ENCODE data around the gene LGALS8.
"Not testable (repeated sequence)": the region's sequence is repeated elsewhere in the genome, so short reads cannot be mapped to it uniquely, and the experiment has no call there.

The LGALS8 gene

GRCh38 chr1:236540813-236541465 lies 17.2 kb downstream of the LGALS8 start:
- DNase-seq (ENCODE audit: low read depth in 2 of 2), result no peak

GRCh38 chr1:236541710-236542109 lies 17.9 kb downstream of the LGALS8 start:
- no peak for DNase-seq (ENCODE audit: low read depth in 2 of 2)

- DNase-seq (ENCODE audit: low read depth in 2 of 2), result no peak
These were observed 19.4 kb downstream of the LGALS8 start for GRCh38 chr1:236543065-236543669.

GRCh38 chr1:236545621-236546169 lies 21.9 kb downstream of the LGALS8 start:
- DNase-seq (ENCODE audit: low read depth in 2 of 2), result no peak

- DNase-seq (ENCODE audit: low read depth in 2 of 2), result no peak
These were observed 24.7 kb downstream of the LGALS8 start for GRCh38 chr1:236548452-236548851.

- DNase-seq (ENCODE audit: low read depth in 2 of 2), result no peak
These were observed 27.4 kb downstream of the LGALS8 start for GRCh38 chr1:236550961-236551851.

GRCh38 chr1:236552096-236552495 lies 28.3 kb downstream of the LGALS8 start:
- no peak for DNase-seq (ENCODE audit: low read depth in 2 of 2)

GRCh38 chr1:236552901-236553300 lies 29.1 kb downstream of the LGALS8 start:
- DNase-seq (ENCODE audit: low read depth in 2 of 2), result no peak

GRCh38 chr1:236553370-236553769 lies 29.6 kb downstream of the LGALS8 start:
- DNase-seq (ENCODE audit: low read depth in 2 of 2), result no peak

GRCh38 chr1:236556606-236557005 lies 32.8 kb downstream of the LGALS8 start:
- DNase-seq (ENCODE audit: low read depth in 2 of 2), result no peak

GRCh38 chr1:236558081-236558480 lies 34.3 kb downstream of the LGALS8 start:
- DNase-seq (ENCODE audit: low read depth in 2 of 2), result no peak

GRCh38 chr1:236558846-236559245 lies 35.1 kb downstream of the LGALS8 start:
- DNase-seq (ENCODE audit: low read depth in 2 of 2), result no peak

- no peak for DNase-seq (ENCODE audit: low read depth in 2 of 2)
These were observed 36.5 kb downstream of the LGALS8 start for GRCh38 chr1:236560213-236560771.

- no peak for DNase-seq (ENCODE audit: low read depth in 2 of 2)
These were observed 38.2 kb downstream of the LGALS8 start for GRCh38 chr1:236561976-236562375.

- DNase-seq (ENCODE audit: low read depth in 2 of 2), result no peak
These were observed 41.7 kb downstream of the LGALS8 start for GRCh38 chr1:236565530-236565929.

GRCh38 chr1:236568285-236568894 lies 44.6 kb downstream of the LGALS8 start:
- DNase-seq (ENCODE audit: low read depth in 2 of 2), result no peak

- DNase-seq (ENCODE audit: low read depth in 2 of 2), result no peak
These were observed 51.7 kb downstream of the LGALS8 start for GRCh38 chr1:236575523-236575922.

GRCh38 chr1:236576004-236576403 lies 52.2 kb downstream of the LGALS8 start:
- DNase-seq (ENCODE audit: low read depth in 2 of 2), result no peak

GRCh38 chr1:236577041-236577440 lies 53.3 kb downstream of the LGALS8 start:
- DNase-seq (ENCODE audit: low read depth in 2 of 2), result not testable (repeated sequence)

GRCh38 chr1:236578661-236579060 lies 54.9 kb downstream of the LGALS8 start:
- no peak for DNase-seq (ENCODE audit: low read depth in 2 of 2)

- not testable (repeated sequence) for DNase-seq (ENCODE audit: low read depth in 2 of 2)
These were observed 56.6 kb downstream of the LGALS8 start for GRCh38 chr1:236580404-236580803.

GRCh38 chr1:236581528-236581927 lies 57.7 kb downstream of the LGALS8 start:
- no peak for DNase-seq (ENCODE audit: low read depth in 2 of 2)
